ENCODE results near the gene IFIT3. TPM values are rescaled to one million over a fixed set of nuclear protein-coding genes. Genes with fewer than 3 reads are reported as not detected.

IFIT3 gene
- total and polyA plus RNA-seq, 9 of the 15 experiments (the other 6 are each of a cell fraction or from before 2014, with no cell fraction given): 0.23 to 2.2 (median 0.77) TPM

- peak; percentile 77 for TF ChIP-seq MGA (IDR thresholded peaks at IDR 0.05)
- TF ChIP-seq L3MBTL2 (IDR thresholded peaks at IDR 0.05): peak; percentile 62; the same call in 1 of the 2 replicates
- no peak for TF ChIP-seq SAFB (IDR thresholded peaks at IDR 0.05; ENCODE audit: borderline replicate concordance, low read depth, low read length)
- peak in 1 of 2 experiments; percentile 58; a peak in 1 of 4 replicates for TF ChIP-seq TEAD1 (CRISPR knock-in tag; IDR thresholded peaks at IDR 0.05)
- TF ChIP-seq SMC3 (conservative IDR thresholded peaks at IDR 0.05; ENCODE audit: insufficient read depth, low read depth, low read length): no peak
- no peak for TF ChIP-seq ZFP30 (CRISPR knock-in tag; IDR thresholded peaks at IDR 0.05; ENCODE audit: borderline replicate concordance)
- TF ChIP-seq MLLT1 (IDR thresholded peaks at IDR 0.05): no peak
- no peak for TF ChIP-seq NFRKB (IDR thresholded peaks at IDR 0.05; ENCODE audit: low read depth)
- TF ChIP-seq VEZF1 (CRISPR knock-in tag; IDR thresholded peaks at IDR 0.05): 0 out of 2 replicates have a peak, but pooled peaks have one; percentile 20
- peak; percentile 75 for TF ChIP-seq FOSL1 (tag; conservative IDR thresholded peaks at IDR 0.05)
- peak; percentile 76 for TF ChIP-seq MAX (CRISPR knock-in tag; IDR thresholded peaks at IDR 0.05)
- TF ChIP-seq ZKSCAN8 (CRISPR knock-in tag; IDR thresholded peaks at IDR 0.05): 0 out of 2 replicates have a peak, but pooled peaks have one; percentile 25
Measured at GRCh38 chr10:89351780-89352597, 24.2 kb downstream of the IFIT3 start (continued).

Measured in K562 (cell line).